Activated CD4-positive, CD25-positive, alpha-beta regulatory T cell treated with anti-CD3 and anti-CD28 coated beads, Interleukin-2, amount 50 U/mL, for 16 hours (primary cell): ENCODE results near the gene GRM8.

Experiments used
- DNase-seq: peaks from one replicate; pipeline ENCODE4 v3.0.0-alpha.2; 2020; ENCODE audit warnings: low read depth, low spot score

The GRM8 gene

GRCh38 chr7:126818393-126819196, 434.1 kb downstream of the GRM8 start:
- DNase-seq, result no peak

- no peak for DNase-seq
These were observed 443.6 kb downstream of the GRM8 start for GRCh38 chr7:126809188-126809587.

DNA sequence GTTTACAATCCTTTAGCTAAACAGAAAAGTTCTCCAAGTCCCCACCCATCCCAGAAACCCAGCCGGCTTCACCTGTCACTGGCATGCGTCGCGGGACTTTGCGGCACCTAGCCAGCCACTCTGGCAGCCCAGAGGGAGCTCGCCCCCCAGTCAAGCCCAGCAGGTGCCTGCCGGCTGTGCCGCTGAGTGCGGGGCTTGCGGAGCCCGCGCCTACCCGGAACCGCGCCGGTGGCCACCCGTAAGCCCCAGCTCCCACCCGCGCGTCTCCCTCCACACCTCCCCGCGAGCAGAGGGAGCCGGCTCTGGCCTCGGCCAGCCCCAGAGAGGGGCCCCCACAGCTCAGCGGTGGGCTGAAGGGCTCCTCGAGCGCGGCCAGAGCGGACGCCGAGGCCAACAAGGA, 446.1 kb downstream of the GRM8 start:
- DNase-seq, result no peak

GRCh38 chr7:126805351-126805750, 447.4 kb downstream of the GRM8 start:
- no peak for DNase-seq

DNA sequence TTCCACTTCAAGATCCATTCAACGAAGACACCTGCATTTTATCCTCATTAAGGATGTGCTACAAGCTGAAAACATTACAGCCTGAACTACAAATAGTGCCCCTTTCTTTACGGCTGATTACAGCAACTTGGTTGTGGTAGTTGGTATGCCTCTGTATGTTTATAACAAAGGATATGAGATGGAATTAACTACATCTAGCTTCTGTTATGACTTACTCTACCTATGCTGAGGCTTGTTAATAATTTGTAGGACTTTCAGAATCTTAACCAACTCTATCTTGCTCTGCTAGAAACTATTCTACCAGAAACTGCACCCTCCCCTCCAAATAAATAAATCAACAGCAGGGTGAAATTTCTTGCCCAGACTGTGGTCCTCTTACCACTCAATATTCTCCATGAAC, 448.1 kb downstream of the GRM8 start:
- no peak for DNase-seq

- DNase-seq, result no peak
These were observed 448.8 kb downstream of the GRM8 start for GRCh38 chr7:126803990-126804389.

DNA sequence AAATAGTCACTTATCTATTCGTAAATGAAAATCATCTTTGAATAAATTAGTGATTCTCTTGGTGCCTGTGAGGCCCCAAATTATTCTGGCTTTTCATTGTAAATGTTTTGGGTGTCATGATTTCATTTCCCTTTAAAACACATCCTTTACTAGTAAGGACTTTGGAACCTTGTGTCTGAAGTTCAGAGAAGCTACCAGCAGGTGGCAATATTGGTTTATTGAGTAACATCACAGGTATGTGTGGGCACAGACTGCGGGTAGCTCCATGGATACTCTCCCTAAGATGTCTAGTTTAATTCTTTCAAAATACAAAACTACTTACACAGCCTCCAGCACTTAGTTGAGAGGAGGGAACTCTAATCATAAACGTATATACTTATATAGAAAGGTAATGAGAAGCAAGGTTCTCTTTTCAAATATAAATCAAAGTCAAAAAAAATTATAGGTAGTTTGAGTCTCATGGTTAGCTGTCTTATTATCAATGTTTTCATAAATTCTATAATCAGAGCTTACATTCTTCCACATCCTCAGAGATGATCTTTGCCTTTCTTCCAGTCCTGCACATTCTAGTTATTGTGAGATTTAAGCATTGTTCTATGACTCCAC, 449.6 kb downstream of the GRM8 start:
- no peak for DNase-seq

- no peak for DNase-seq
These were observed 451.0 kb downstream of the GRM8 start for GRCh38 chr7:126801733-126802132.

GRCh38 chr7:126799541-126799940, 453.2 kb downstream of the GRM8 start:
- DNase-seq, result no peak

DNA sequence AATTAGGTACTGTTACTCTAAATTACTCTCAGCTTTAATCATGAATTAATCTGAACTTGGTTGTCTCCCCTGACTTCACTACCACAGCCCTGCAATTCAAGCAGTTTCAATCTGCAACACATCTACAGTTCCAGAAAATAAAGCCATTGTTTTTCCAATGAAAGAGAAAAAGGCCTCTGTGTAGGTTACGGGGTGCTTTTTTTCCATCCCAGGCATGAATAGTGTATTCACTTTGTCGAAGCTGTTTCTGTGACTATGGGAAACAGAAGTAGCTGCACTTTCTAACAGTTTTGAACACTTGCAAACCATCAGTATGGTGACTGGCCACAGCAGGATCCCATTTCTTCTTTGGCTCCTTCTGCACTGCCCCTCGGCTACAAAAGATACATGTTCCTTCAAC, 460.2 kb downstream of the GRM8 start:
- no peak for DNase-seq

DNA sequence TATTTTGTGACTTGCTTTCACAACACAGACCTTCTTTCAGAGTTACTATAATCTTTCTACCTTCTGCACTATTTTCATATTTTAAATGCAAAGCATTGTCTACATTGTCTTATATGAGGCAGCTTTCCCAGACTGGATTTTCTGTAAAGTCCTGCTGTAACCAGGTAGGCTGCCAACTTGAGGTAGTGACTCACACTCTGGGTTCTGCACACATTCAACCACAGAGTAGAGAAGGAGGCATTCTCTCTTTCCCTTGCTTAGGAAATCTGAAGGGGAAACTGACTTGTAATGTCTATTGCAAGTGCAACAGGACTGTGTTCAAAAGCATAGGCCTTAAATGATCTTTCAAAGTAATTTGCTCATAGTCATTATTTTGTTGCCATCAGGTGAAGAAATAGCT, 461.4 kb downstream of the GRM8 start:
- DNase-seq, result no peak

GRCh38 chr7:126790763-126791162, 462.0 kb downstream of the GRM8 start:
- no peak for DNase-seq

GRCh38 chr7:126783613-126784012, 469.1 kb downstream of the GRM8 start:
- DNase-seq, result no peak

- DNase-seq, result no peak
These were observed 471.7 kb downstream of the GRM8 start for GRCh38 chr7:126780993-126781392.

DNA sequence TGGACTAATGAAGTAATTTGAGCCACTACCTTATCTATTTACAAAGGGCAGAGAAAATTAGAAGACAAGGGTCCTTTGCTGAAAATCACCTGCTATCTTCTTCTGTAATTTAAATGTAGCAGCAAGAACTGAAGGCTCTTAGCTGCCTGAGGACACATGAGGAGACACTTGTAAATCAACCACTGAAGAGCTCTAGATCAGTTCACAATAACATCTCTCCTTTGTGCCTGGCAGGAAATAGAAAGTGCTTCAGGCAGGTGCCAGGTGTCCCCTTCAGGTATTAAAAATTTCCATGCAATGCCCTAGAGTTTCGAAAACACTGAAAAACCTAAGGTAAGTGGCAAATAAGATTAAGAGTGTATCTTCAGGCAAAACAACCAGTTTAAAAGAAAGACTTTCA, 474.6 kb downstream of the GRM8 start:
- no peak for DNase-seq

GRCh38 chr7:126776498-126776897, 476.2 kb downstream of the GRM8 start:
- DNase-seq, result no peak

GRCh38 chr7:126774077-126774476, 478.7 kb downstream of the GRM8 start:
- DNase-seq, result no peak

DNA sequence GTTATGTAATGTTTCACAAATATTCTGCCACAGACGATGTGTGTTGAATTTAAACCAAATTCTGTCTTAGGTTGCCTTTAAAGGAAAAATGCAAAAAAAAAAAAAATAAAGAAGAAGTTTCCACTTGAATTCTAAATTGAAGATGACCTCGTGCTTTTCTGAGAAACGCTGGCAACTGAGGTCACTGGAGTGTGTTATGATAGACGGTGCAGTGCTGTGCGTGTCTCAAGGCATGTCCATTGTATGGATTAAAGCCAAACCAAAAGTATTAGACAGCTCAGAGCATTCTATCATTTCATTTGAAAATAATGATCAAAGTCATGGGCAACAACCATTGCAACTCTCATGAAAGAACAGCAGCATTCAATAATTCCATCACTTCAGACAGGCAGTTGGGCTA, 483.9 kb downstream of the GRM8 start:
- DNase-seq, result no peak

DNA sequence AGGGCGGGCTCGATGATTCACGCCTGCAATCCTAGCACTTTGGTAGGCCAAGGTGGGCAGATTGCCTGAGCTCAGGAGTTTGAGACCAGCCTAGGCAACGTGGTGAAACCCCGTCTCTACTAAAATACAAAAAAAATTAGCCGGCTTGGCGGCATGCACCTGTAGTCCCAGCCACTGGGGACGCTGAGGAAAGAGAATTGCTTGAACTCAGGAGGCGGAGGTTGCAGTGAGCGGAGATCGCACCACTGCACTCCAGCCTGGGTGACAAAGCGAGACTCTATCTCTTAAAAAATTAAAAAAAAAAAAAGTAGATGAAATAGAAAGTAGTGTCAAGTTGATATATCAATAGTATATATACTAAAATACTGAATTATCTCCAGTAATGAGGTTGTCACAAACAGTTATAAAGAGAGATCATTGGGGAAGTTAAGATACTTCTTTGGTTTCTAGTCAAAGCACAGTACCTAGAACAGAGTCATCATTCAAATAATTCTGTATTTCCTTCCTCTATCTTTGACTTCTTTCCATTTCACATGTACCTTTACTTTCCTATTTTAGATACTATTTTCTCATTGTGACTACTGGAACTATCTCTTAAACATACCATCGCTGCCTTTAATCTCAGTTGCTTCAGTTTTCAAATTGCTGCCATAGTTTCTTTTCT, 491.7 kb downstream of the GRM8 start:
- no peak for DNase-seq

DNA sequence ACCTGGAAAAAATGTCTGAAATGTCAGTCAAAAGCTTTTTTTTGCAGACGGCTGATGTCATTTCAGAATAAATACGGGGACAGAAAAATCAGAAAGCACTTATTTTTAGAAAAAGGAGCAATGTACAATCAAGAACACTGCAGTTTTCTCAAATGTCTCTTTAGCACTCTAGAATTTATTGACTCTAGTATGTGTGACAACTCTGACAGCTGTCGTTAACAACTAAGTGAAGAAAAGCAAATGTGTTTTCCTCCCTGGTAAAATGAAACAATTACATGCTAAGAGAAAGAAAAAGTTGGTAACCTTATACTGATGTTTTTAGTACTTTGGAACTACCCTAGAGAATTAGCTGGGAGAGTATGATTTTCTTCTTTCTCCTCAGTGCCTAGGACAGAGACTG, 497.4 kb downstream of the GRM8 start:
- DNase-seq, result no peak

- DNase-seq, result no peak
These were observed 502.4 kb downstream of the GRM8 start for GRCh38 chr7:126750207-126750911.

DNA sequence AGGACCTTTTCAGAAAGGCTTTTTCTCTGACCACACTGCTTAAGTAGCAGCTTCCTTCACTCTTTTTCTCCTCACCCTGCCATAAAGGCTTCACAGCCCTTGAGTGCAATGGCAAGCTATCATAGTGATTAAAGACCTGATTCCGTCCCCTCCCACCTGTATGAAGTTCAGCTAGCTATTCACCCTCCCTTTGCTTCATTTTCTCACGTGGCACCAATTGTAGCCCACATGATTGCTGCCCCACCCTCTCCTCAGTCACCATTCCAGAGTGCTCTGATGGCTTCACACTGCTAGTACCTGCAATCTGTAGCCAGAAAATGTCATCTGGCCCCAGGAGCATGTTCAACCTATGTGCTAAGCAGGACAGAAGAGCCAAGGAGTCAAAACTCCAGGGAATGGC, 523.8 kb downstream of the GRM8 start:
- DNase-seq, result no peak
